Measurements from ENCODE around the gene GLIS1. TPM values are rescaled to one million over a fixed set of nuclear protein-coding genes. Genes with fewer than 3 reads are reported as not detected.

Gene GLIS1
- total RNA-seq, 2 donors from 2014 or later, result not detected

DNA sequence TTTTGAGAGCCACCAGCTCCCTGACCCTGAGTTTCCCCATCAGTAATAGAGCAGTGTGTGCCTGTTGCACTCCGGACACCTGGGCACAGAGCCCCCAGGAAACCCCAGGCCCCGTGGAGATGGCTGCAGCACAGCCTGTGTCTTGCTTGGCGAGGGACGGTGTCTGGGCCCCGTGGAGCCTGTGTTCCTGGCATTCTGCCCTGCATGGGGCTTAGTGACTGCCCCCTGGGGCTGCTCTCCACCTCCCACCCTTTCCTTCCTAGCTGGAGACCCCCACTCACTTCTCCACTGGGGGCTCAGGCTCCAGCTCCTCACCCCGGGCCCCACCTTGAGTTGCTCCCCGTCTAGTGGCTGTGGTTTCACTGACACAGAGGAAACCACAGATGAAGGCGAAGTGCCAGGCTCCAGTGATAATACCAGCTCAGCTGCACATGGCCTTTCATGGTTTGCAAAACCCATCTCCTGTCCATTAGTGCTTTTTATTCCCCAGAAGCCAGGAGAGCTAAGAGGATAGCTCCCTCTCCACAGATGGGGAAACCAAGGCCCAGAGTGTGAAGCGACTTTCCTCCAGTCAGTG lies 240.3 kb downstream of the GLIS1 start:
- Mint-ChIP-seq H3K27me3 (ENCODE audit: low read depth) (no peaks in the 10 kb centered on the region), H3K4me1 (ENCODE audit: low read depth) (no peaks in the 10 kb centered on the region), H3K36me3 (ENCODE audit: insufficient read depth in 2 of 2) (no peaks in the 10 kb centered on the region), H3K27ac (no peak overlapping the region), H3K9me3 (no peaks in the 10 kb centered on the region), H3K4me3 (no peak overlapping the region)
- no peak for DNase-seq
- no peak for ATAC-seq (replicated peaks in 1 of 2)

DNA sequence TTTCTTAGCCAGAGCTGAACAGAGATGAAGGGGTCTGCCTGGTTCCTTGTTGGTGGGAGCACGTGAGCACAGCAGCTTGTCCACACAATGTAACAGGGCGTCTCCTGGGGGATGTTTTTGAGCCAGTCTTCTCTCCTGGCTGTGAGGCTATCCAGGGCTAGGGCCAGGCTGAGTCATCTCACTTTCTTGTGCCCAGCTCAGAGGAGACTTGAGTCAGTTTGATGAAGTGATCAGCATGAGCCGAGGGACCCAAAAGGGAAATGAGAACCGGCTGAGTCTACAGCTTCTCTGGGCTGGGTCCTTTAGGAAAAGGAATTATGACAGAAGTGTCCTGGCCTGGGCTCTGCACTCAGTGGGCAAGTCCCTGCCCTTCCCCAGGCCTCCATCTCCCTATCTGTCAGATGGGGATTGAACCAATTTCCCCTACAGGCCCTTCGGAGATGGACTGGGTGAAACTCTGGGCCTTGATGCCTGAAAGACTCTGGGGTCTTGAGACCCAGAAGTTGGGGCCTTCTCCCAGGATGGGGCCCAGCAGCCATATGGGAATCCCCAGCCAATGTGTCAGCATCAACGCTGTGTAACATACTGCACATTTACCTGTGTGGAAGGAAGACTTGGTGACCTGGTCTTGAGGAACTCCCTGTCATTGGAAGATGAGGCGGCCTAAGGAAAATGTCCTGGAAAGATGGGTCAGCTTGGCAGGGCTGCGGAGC lies 243.2 kb downstream of the GLIS1 start:
- Mint-ChIP-seq H3K36me3 (ENCODE audit: insufficient read depth in 2 of 2) (no peaks in the 10 kb centered on the region), H3K4me1 (ENCODE audit: low read depth) (no peaks in the 10 kb centered on the region), H3K9me3 (no peaks in the 10 kb centered on the region), H3K4me3 (no peak overlapping the region), H3K27ac (no peak overlapping the region), H3K27me3 (ENCODE audit: low read depth) (no peaks in the 10 kb centered on the region)
- DNase-seq, result no peak
- no peak for ATAC-seq (replicated peaks in 1 of 2)

DNA sequence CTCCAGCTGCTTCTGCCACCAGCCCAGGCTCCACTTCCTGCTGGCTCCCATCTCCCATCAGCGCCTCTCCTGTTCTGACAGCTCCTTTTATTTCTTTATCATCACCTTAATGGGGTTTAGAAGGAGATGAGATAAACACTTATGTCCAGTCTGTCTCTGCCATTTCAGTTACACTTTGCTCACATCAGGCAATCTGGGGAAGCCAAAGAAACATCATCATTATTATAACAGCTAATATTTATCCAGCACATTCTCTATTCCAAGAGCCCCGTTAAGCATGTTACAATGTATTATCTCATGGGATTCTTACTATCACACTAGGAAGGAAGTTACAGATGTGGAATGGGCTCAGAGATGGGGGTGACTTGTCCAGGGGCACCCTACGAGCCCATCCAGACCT lies 248.6 kb downstream of the GLIS1 start:
- DNase-seq, result no peak
- Mint-ChIP-seq H3K9me3 (no peaks in the 10 kb centered on the region), H3K36me3 (ENCODE audit: insufficient read depth in 2 of 2) (no peaks in the 10 kb centered on the region)

DNA sequence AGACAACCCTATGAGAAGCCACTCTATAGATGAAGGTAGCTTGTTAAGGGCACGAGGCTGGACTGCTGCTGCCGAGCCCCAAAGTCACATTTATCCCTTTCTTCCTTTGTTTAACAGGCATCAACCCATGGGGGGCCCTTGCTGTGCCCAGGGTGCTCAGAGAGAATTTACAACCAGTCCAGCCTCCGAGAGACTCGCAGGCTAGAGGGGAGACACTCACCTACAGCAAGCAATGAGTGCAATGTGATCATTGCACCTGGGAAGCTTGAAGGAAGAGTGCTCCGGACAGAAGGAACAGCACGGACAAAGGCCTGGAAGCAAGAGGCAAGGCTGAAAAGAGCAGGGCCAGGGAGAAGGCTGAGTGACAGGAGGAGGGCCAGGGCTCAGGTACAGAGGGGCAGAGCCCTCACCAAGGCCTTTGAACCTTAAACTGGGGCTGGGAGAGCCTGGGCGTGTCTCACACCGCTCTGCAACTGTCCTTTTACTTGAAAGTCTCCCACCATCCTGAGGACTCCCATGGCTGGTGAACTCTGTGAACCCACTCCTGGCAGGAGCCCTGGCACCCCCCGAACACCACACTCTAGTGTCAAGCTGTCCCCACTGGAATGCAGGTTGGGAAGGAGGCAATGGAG lies 252.5 kb downstream of the GLIS1 start:
- DNase-seq (no peak), ATAC-seq (replicated peaks in 1 of 2) (no peak)
- no peaks in the 10 kb centered on the region for H3K36me3 Mint-ChIP-seq (ENCODE audit: insufficient read depth in 2 of 2)
- no peak overlapping the region for H3K4me3 Mint-ChIP-seq
- no peaks in the 10 kb centered on the region for H3K4me1 Mint-ChIP-seq (ENCODE audit: low read depth)
- no peak overlapping the region for H3K27ac Mint-ChIP-seq
- H3K9me3 Mint-ChIP-seq, result no peaks in the 10 kb centered on the region
- H3K27me3 Mint-ChIP-seq (ENCODE audit: low read depth), result peaks cover 12% of the 10 kb centered on the region

More for the DNA sequence above, 248.6 kb downstream of the GLIS1 start:
- Mint-ChIP-seq H3K4me3 (no peak overlapping the region), H3K27ac (no peak overlapping the region), H3K4me1 (ENCODE audit: low read depth) (no peaks in the 10 kb centered on the region), H3K27me3 (ENCODE audit: low read depth) (no peaks in the 10 kb centered on the region)
- ATAC-seq (replicated peaks in 1 of 2), result no peak

DNA sequence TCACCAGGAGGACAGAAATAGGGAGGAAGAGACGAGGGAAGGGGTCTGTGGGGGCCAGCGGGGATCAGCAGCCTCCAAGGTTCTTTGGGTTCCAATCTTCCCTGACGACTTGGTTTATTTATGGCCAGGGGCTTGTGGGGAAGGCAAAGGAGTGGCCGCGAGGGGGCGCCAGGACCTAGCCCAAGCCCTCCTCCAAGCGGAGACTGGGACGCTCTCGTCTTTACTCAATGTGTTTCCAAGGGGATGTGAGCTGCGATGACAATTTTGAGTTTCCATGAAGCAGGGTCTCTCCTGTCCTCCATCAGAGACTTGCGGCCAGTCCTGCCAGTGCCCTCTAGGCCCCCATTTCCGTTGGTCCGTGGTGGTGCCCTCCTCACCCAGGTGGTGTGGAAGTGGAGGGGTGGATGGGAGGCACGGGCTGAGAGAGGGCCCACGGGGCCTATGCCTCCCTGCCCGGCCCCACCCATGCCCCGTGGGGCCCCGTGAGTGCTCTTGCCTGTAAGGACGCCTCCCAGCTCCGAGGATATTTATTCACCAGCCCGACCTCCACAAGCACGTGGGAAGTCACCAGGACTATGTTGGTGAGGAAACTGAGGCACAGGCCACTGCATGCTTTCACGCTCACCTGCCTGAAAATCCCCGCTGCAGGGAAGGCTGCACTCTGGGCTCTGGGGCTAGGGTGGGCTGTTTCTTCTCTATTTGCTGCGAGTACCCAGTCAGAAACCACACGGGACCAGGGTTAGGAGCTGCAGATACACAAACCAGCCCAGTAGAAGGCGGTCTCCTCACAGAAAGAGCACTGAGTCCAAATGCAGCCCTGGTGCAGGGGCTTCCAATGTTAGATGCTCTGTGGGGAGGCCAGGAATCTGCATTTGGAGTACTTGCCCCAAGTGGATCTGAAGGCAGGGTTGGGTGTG lies 253.2 kb downstream of the GLIS1 start:
- peak; percentile 70 to 75 for ATAC-seq (replicated peaks in 1 of 2)
- H3K27ac Mint-ChIP-seq, result no peak overlapping the region
- H3K4me3 Mint-ChIP-seq, result no peak overlapping the region
- no peaks in the 10 kb centered on the region for H3K4me1 Mint-ChIP-seq (ENCODE audit: low read depth)
- H3K27me3 Mint-ChIP-seq (ENCODE audit: low read depth), result peaks cover 12% of the 10 kb centered on the region
- no peaks in the 10 kb centered on the region for H3K9me3 Mint-ChIP-seq
- peak; percentile 76 to 77 for DNase-seq
- H3K36me3 Mint-ChIP-seq (ENCODE audit: insufficient read depth in 2 of 2), result no peaks in the 10 kb centered on the region

DNA sequence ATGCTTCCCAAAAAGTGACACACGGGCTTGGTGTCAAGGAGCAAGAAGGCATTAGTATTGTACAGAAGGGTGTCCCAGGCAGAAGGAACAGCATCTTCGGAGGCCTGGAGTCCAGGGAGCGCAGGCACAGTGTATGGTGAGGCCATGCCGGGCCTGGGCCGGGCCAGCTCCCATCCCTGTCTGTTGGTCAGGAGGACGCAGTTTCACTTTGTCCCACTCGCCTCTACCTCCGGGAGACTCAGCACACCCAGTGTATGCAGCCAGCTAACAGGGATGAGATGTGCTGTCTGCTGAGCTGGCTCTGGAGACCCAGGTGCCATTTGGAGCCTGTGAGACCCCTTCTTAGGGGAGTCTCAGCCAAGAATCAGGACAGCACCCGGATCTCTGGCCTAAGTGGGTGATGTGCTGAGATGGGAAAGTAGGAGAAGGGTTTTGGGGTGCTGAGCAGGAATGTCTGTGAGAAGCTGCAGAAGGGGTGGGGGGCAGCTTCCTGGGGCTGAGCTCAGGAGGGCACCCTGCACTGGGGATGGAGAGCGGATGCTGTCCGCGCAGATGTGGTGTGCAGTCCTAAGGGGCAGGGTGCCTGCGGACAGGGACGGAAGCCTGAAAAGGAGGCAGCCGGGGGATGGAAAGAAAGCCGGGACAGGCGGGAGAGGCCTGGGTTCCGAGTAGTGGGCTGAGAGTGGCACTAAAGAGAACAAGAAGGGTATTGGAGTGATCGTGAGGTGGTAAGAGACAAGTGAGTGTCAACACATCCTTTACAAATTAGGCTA lies 254.1 kb downstream of the GLIS1 start:
- ATAC-seq (replicated peaks in 1 of 2), result no peak
- no peak for DNase-seq
- H3K27me3 Mint-ChIP-seq (ENCODE audit: low read depth), result peaks cover 12% of the 10 kb centered on the region
- no peaks in the 10 kb centered on the region for H3K9me3 Mint-ChIP-seq
- no peak overlapping the region for H3K27ac Mint-ChIP-seq
- no peaks in the 10 kb centered on the region for H3K4me1 Mint-ChIP-seq (ENCODE audit: low read depth)
- no peaks in the 10 kb centered on the region for H3K36me3 Mint-ChIP-seq (ENCODE audit: insufficient read depth in 2 of 2)
- no peak overlapping the region for H3K4me3 Mint-ChIP-seq

DNA sequence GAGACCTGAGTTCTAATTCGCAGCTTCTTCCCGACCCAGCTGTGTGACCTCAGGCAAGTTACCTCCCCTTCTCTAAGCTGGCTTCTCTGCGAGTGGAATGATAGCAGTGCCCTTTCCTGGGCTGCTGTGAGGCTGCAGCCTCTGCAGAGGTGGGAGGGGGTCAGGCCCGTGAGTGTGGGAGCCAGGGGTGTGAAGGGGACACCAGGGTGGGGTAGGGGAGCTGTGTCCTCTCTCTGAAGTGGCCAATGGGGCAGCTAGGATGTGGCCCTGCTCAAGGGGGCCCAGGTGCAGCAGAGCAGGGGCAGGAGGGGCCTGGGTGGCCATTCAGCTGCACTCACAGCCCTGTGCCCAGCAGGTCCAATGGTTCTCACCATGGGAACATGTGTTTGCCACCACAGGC lies 255.3 kb downstream of the GLIS1 start:
- no peak for ATAC-seq (replicated peaks in 1 of 2)

DNA sequence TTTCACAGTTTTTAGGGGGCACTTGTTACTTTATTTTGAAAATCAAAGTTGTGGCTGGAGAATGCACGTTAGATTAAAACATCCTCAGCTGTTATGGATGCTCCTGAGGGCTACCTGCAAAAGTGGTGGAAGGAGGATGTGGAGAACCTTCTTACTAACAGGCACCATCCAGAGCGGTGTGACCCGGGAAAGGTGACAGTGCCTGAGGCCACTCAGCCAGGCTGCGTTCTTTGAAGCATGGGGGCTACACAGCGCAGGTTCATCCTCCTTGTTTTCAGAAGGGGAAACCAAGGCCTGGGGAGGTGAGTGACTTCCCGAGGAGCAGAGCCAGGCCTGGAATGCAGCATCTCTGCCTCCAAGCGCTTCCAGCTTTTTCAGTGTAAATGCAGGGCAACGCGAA lies 255.8 kb downstream of the GLIS1 start:
- Mint-ChIP-seq H3K27ac (no peak overlapping the region), H3K27me3 (ENCODE audit: low read depth) (peaks cover 12% of the 10 kb centered on the region), H3K9me3 (no peaks in the 10 kb centered on the region), H3K36me3 (ENCODE audit: insufficient read depth in 2 of 2) (no peaks in the 10 kb centered on the region), H3K4me3 (no peak overlapping the region), H3K4me1 (ENCODE audit: low read depth) (no peaks in the 10 kb centered on the region)
- ATAC-seq (replicated peaks in 1 of 2), result no peak
- no peak for DNase-seq

More for the DNA sequence above, 255.3 kb downstream of the GLIS1 start:
- H3K27ac Mint-ChIP-seq, result no peak overlapping the region
- no peak for DNase-seq
- H3K27me3 Mint-ChIP-seq (ENCODE audit: low read depth), result peaks cover 12% of the 10 kb centered on the region
- no peak overlapping the region for H3K4me3 Mint-ChIP-seq
- H3K4me1 Mint-ChIP-seq (ENCODE audit: low read depth), result no peaks in the 10 kb centered on the region
- H3K36me3 Mint-ChIP-seq (ENCODE audit: insufficient read depth in 2 of 2), result no peaks in the 10 kb centered on the region
- H3K9me3 Mint-ChIP-seq, result no peaks in the 10 kb centered on the region

DNA sequence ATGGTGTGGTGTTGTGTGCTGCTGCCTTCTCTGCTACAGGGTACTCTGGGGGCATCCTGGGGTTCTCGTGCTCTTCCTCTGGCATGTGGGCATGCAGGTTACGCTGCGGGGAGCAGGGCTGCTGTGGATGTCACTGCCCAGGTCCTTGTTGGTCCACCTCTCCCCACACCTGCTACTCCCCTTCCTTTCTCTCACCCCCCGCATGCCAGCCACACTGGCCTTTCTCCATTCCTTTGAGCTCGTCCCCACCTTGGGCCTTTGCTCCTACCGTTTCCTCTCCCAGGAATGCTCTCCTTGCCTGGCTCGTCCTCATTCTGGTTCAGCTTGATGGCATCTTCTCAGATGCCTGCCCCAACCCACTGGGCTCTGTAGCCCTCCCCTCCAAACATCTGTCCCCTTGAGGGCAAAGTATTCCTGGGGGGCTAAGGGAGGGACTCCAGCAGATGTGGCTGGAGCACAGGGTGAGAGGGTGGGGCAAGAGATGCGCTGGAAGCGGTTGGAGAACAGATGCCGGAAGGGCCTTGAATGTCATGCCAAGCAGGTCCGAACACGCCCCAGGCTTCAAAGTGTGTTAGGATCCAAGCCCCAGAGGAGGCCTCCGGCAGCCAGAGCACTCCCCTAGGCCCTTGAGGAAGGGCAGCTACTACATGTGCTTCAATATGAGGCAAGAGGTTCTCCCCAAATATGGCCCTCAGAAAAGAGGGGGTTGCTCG lies 256.4 kb downstream of the GLIS1 start:
- DNase-seq, result no peak

DNA sequence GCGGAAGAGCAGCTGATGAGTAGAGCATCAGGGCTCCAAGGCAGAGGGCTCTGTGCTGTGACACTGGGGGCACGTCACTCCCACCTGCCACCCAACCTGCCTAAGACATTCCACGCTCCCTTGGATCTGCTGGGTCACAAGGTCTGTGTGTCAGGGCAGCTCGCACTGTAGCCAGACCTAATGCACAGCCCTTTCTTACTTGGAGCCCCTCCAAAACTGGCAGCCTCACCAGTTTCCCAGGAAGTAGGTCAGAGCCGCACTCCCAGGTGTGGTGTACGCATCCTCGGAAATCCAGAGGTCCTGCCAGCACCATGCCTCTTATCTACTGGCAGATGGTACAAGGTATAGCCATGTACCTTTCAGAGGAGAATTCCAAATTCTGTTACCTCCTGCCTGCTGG lies 257.5 kb downstream of the GLIS1 start:
- Mint-ChIP-seq H3K4me3 (no peak overlapping the region), H3K27me3 (ENCODE audit: low read depth) (peaks cover 12% of the 10 kb centered on the region), H3K27ac (no peak overlapping the region), H3K36me3 (ENCODE audit: insufficient read depth in 2 of 2) (no peaks in the 10 kb centered on the region), H3K4me1 (ENCODE audit: low read depth) (no peaks in the 10 kb centered on the region), H3K9me3 (no peaks in the 10 kb centered on the region)
- ATAC-seq (replicated peaks in 1 of 2) (no peak), DNase-seq (no peak)

More for the DNA sequence above, 256.4 kb downstream of the GLIS1 start:
- peaks cover 12% of the 10 kb centered on the region for H3K27me3 Mint-ChIP-seq (ENCODE audit: low read depth)
- H3K4me1 Mint-ChIP-seq (ENCODE audit: low read depth), result no peaks in the 10 kb centered on the region
- ATAC-seq (replicated peaks in 1 of 2), result no peak
- H3K36me3 Mint-ChIP-seq (ENCODE audit: insufficient read depth in 2 of 2), result no peaks in the 10 kb centered on the region
- no peaks in the 10 kb centered on the region for H3K9me3 Mint-ChIP-seq
- H3K4me3 Mint-ChIP-seq, result no peak overlapping the region
- no peak overlapping the region for H3K27ac Mint-ChIP-seq

DNA sequence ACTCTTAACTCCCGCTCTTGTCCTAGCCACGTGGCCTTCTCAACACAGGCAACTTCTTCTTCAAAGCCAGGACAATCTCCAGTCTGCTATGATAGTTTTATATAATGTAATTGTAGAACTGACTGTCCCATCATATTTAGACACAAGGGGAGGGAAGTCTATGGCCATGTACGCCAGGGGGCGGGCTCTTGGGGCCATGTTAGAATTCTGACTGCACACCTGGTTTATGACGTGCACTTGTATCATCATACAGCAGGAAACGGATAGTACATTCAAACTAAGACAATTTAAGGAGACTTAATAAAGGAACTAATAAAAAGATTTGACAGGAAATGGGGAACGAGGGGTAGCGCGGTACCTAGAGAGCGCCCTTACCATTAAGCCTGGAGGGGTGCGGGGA lies 258.3 kb downstream of the GLIS1 start:
- ATAC-seq (replicated peaks in 1 of 2) (no peak), DNase-seq (no peak)
- Mint-ChIP-seq H3K9me3 (no peaks in the 10 kb centered on the region), H3K36me3 (ENCODE audit: insufficient read depth in 2 of 2) (no peaks in the 10 kb centered on the region), H3K4me1 (ENCODE audit: low read depth) (no peaks in the 10 kb centered on the region), H3K27me3 (ENCODE audit: low read depth) (peaks cover 12% of the 10 kb centered on the region), H3K4me3 (no peak overlapping the region), H3K27ac (no peak overlapping the region)

DNA sequence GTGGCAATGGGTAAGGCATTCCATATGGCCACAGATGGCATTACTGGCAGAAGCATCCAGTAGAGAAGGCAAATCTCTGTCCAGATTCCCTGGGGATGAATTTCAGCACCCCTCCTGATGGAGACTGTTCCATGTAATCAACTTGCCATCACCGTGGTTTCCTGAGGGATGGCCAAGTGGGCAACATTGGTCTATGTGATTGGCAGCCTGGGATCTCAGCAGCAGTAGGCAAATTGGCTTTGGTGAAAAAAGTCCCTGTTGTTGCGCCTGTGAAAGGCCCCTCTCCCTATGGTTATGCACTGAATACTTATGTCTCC lies 260.5 kb downstream of the GLIS1 start:
- no peaks in the 10 kb centered on the region for H3K9me3 Mint-ChIP-seq
- H3K36me3 Mint-ChIP-seq (ENCODE audit: insufficient read depth in 2 of 2), result no peaks in the 10 kb centered on the region
- no peaks in the 10 kb centered on the region for H3K4me1 Mint-ChIP-seq (ENCODE audit: low read depth)
- ATAC-seq (replicated peaks in 1 of 2) (no peak), DNase-seq (no peak)
- no peaks in the 10 kb centered on the region for H3K27me3 Mint-ChIP-seq (ENCODE audit: low read depth)
- H3K4me3 Mint-ChIP-seq, result no peak overlapping the region
- H3K27ac Mint-ChIP-seq, result no peak overlapping the region
